SK-N-SH (cell line): ENCODE data around the gene EFNB1. TPM values are rescaled to one million over a fixed set of nuclear protein-coding genes. Genes with fewer than 3 reads are reported as not detected.

Experiments used
- CTCF ChIA-PET: fragments of 300-600, 350-600 bp; formaldehyde crosslinking; extraction: SDS; loops from one replicate; lab custom pipeline; 2021; lab: Yijun Ruan, JAX
- POLR2A ChIA-PET: fragments of 350-600 bp; sonication (Branson Sonifier 250); formaldehyde crosslinking; extraction: SDS; loops from one replicate; lab custom pipeline; 2020; ENCODE audit warnings: antibody characterized with exemption, inconsistent platforms; lab: Yijun Ruan, JAX
- DNase-seq: peaks from one replicate; pipeline ENCODE4 v3.0.0; 2012
- H2AFZ ChIP-seq: fragments of 200-600 bp; sonication (generic); 2 replicates; pipeline ENCODE4 v1.8.1; 2016; ENCODE audit warnings: antibody characterized with exemption, mild to moderate bottlenecking, low read depth
- H3F3A ChIP-seq: fragments of 200-600 bp; sonication (generic); replicated peaks from 2 replicates; pipeline ENCODE3; 2016; ENCODE audit warnings: antibody characterized with exemption, mild to moderate bottlenecking; ENCODE audit not compliant: insufficient read depth
- H3K27ac ChIP-seq, 2 experiments: fragments of 200-500 bp in 1 of 2; fragments of 200-600 bp in 1 of 2; sonication (Bioruptor generic) in 1 of 2; sonication (generic), shearing (Covaris generic) in 1 of 2; 2 replicates each; pipeline versions ENCODE4 v1.5.1 to v1.6.1; 2014 to 2016; ENCODE audit warnings: low read depth in 2 of 2, inconsistent platforms in 1 of 2, low read length in 1 of 2, mild to moderate bottlenecking in 1 of 2, mixed read lengths in 1 of 2
- H3K27me3 ChIP-seq: fragments of 200-600 bp; sonication (generic), shearing (Covaris generic); 2 replicates; pipeline ENCODE4 v1.6.1; 2016; ENCODE audit warnings: mixed run types; ENCODE audit not compliant: insufficient read depth
- H3K36me3 ChIP-seq, 2 experiments: fragments of 200-500 bp in 1 of 2; fragments of 200-600 bp in 1 of 2; sonication (Bioruptor generic) in 1 of 2; sonication (generic) in 1 of 2; replicated peaks in 1 of 2; 2 replicates each; pipeline versions ENCODE3 to v1.5.1; 2014 to 2016; ENCODE audit warnings: low read length in 1 of 2, mild to moderate bottlenecking in 1 of 2; ENCODE audit not compliant: insufficient read depth in 2 of 2, control insufficient read depth in 1 of 2
- H3K4me1 ChIP-seq, 2 experiments: fragments of 200-500 bp in 1 of 2; fragments of 200-600 bp in 1 of 2; sonication (Bioruptor generic) in 1 of 2; sonication (generic), shearing (Covaris generic) in 1 of 2; 2 replicates each; pipeline versions ENCODE4 v1.5.1 to v1.6.1; 2014 to 2016; ENCODE audit warnings: low read depth in 1 of 2, low read length in 1 of 2, mixed run types in 1 of 2; ENCODE audit not compliant: insufficient read depth in 2 of 2, control insufficient read depth in 1 of 2
- H3K4me2 ChIP-seq: fragments of 200-600 bp; sonication (generic), shearing (Covaris generic); 2 replicates; pipeline ENCODE4 v1.6.1; 2017; ENCODE audit warnings: mixed run types
- H3K4me3 ChIP-seq, 2 experiments: fragments of 200-500 bp in 1 of 2; fragments of 200-600 bp in 1 of 2; sonication (Bioruptor generic) in 1 of 2; sonication (generic), shearing (Covaris generic) in 1 of 2; 2 replicates each; pipeline versions ENCODE4 v1.5.1 to v1.8.1; 2014 to 2016; ENCODE audit warnings: low read depth in 2 of 2, inconsistent platforms in 1 of 2, low read length in 1 of 2, mild to moderate bottlenecking in 1 of 2, mixed read lengths in 1 of 2, moderate library complexity in 1 of 2
- H3K79me2 ChIP-seq: fragments of 200-600 bp; sonication (generic); 2 replicates; pipeline ENCODE4 v1.8.1; 2017; ENCODE audit warnings: mild to moderate bottlenecking; ENCODE audit not compliant: insufficient read depth
- H3K9ac ChIP-seq: fragments of 200-600 bp; sonication (generic); 2 replicates; pipeline ENCODE4 v1.6.1; 2017; ENCODE audit warnings: mixed run types
- H3K9me2 ChIP-seq: fragments of 200-600 bp; sonication (generic); 2 replicates; pipeline ENCODE4 v1.6.1; 2017; ENCODE audit warnings: mixed run types
- H3K9me3 ChIP-seq: fragments of 200-600 bp; sonication (generic); 2 replicates; pipeline ENCODE4 v1.6.1; 2017; ENCODE audit warnings: mixed run types, mild to moderate bottlenecking, moderate library complexity
- H4K20me1 ChIP-seq: fragments of 200-600 bp; sonication (generic); 2 replicates; pipeline ENCODE4 v1.6.1; 2017; ENCODE audit warnings: mild to moderate bottlenecking, mixed run types; ENCODE audit not compliant: insufficient read depth
- CHD2 ChIP-seq: fragments of 150-350 bp; IDR thresholded peaks from 2 replicates; pipeline ENCODE4 v1.6.1; 2018; ENCODE audit warnings: low read length; ENCODE audit not compliant: partially characterized antibody
- ELF1 ChIP-seq: IDR thresholded peaks from 2 replicates; pipeline ENCODE4 v1.4.0; 2012
- EP300 ChIP-seq, 2 experiments: IDR thresholded peaks; 2 replicates each; pipeline versions ENCODE4 v1.4.0 to v1.6.1; 2012; ENCODE audit warnings: borderline replicate concordance in 1 of 2, low read depth in 1 of 2, low read length in 1 of 2
- EZH2phosphoT487 ChIP-seq: fragments of 200-600 bp; sonication (generic); IDR thresholded peaks from 2 replicates; pipeline ENCODE4 v1.6.1; 2017; ENCODE audit warnings: low read depth, mixed run types, mild to moderate bottlenecking, antibody characterized with exemption, moderate library complexity, borderline replicate concordance
- FOXM1 ChIP-seq: IDR thresholded peaks from 2 replicates; pipeline ENCODE4 v1.4.0; 2012; ENCODE audit warnings: low read depth, mild to moderate bottlenecking
- GABPA ChIP-seq: IDR thresholded peaks from 2 replicates; pipeline ENCODE4 v1.4.0; 2012; ENCODE audit warnings: low read depth, mild to moderate bottlenecking
- GATA2 ChIP-seq: sonication (generic); formaldehyde crosslinking; IDR thresholded peaks from 2 replicates; pipeline ENCODE4 v1.5.0; 2020; ENCODE audit warnings: mild to moderate bottlenecking, missing genetic modification reagents
- NRF1 ChIP-seq: IDR thresholded peaks from 2 replicates; pipeline ENCODE4 v1.6.1; 2012; ENCODE audit warnings: low read depth, mild to moderate bottlenecking, low read length
- RCOR1 ChIP-seq: fragments of 150-350 bp; IDR thresholded peaks from 2 replicates; pipeline ENCODE4 v1.6.1; 2017; ENCODE audit warnings: antibody characterized with exemption, low read length
- TAF1 ChIP-seq: IDR thresholded peaks from 2 replicates; pipeline ENCODE4 v1.6.1; 2012; ENCODE audit warnings: low read depth, mild to moderate bottlenecking, low read length, moderate library complexity, borderline replicate concordance
- TCF12 ChIP-seq: IDR thresholded peaks from 2 replicates; pipeline ENCODE4 v1.4.0; 2012
- TEAD4 ChIP-seq: IDR thresholded peaks from 2 replicates; pipeline ENCODE4 v1.4.0; 2012; ENCODE audit warnings: mild to moderate bottlenecking, borderline replicate concordance; ENCODE audit not compliant: insufficient read depth
- WGBS: methylation state at CpG from one replicate; pipeline ENCODE4 v1.1.6; 2017; ENCODE audit warnings: low lambda C conversion rate; 5-methylcytosine and 5-hydroxymethylcytosine counted together
- polyA plus RNA-seq, 3 experiments: library from polyadenylated mRNA; depleted of rRNA; stranded (reverse); fragments of >200 nt; gene quantifications; 2 replicates each; pipeline ENCODE4 v1.2.3, GENCODE V29; 2012
- TF ChIP-seq, protein P1 (sequence below): IDR thresholded peaks from 2 replicates; pipeline ENCODE4; 2012
- TF ChIP-seq, protein P2 (sequence below): IDR thresholded peaks from 2 replicates; pipeline ENCODE4 v1.6.1; 2012; ENCODE audit warnings: mild to moderate bottlenecking, low read depth, low read length, moderate library complexity
- TF ChIP-seq, protein P3 (sequence below): fragments of 150-350 bp; IDR thresholded peaks from 2 replicates; pipeline ENCODE4 v1.6.1; 2016; ENCODE audit warnings: mild to moderate bottlenecking, low read depth, low read length

EFNB1 gene
- polyA plus RNA-seq, 1 of the 3 experiments (the other 2 are of a cell fraction), result 8.4 TPM

DNA sequence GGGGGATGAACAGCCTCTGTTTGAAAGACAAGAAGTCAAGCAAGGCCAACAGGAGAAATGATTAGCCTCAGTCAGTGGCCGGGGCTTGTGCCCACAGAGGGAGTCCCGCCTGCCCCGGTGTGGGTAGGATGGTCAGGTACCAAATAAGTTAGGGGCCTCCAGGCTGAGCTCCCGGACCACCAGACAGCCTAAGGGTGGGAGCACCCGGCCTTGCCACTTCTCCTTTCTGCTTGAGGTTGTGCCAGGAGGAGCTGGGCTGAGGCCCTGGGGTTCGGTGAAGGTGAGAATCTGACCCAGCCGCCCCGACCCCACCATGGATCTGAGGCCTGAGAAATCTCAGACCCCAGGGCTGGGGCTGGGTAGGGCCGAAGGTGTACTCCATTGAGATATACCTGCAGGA is 48.8 kb downstream of the EFNB1 start (continued):
- TF ChIP-seq, protein P1, sequence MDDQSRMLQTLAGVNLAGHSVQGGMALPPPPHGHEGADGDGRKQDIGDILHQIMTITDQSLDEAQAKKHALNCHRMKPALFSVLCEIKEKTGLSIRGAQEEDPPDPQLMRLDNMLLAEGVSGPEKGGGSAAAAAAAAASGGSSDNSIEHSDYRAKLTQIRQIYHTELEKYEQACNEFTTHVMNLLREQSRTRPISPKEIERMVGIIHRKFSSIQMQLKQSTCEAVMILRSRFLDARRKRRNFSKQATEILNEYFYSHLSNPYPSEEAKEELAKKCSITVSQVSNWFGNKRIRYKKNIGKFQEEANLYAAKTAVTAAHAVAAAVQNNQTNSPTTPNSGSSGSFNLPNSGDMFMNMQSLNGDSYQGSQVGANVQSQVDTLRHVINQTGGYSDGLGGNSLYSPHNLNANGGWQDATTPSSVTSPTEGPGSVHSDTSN, result no peak
- TF ChIP-seq TCF12 (no peak), FOXM1 (no peak), NRF1 (no peak), TEAD4 (no peak), TAF1 (no peak)
- TF ChIP-seq, protein P2, sequence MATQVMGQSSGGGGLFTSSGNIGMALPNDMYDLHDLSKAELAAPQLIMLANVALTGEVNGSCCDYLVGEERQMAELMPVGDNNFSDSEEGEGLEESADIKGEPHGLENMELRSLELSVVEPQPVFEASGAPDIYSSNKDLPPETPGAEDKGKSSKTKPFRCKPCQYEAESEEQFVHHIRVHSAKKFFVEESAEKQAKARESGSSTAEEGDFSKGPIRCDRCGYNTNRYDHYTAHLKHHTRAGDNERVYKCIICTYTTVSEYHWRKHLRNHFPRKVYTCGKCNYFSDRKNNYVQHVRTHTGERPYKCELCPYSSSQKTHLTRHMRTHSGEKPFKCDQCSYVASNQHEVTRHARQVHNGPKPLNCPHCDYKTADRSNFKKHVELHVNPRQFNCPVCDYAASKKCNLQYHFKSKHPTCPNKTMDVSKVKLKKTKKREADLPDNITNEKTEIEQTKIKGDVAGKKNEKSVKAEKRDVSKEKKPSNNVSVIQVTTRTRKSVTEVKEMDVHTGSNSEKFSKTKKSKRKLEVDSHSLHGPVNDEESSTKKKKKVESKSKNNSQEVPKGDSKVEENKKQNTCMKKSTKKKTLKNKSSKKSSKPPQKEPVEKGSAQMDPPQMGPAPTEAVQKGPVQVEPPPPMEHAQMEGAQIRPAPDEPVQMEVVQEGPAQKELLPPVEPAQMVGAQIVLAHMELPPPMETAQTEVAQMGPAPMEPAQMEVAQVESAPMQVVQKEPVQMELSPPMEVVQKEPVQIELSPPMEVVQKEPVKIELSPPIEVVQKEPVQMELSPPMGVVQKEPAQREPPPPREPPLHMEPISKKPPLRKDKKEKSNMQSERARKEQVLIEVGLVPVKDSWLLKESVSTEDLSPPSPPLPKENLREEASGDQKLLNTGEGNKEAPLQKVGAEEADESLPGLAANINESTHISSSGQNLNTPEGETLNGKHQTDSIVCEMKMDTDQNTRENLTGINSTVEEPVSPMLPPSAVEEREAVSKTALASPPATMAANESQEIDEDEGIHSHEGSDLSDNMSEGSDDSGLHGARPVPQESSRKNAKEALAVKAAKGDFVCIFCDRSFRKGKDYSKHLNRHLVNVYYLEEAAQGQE, result no peak
- TF ChIP-seq, all 33 proteins: peak for 0

DNA sequence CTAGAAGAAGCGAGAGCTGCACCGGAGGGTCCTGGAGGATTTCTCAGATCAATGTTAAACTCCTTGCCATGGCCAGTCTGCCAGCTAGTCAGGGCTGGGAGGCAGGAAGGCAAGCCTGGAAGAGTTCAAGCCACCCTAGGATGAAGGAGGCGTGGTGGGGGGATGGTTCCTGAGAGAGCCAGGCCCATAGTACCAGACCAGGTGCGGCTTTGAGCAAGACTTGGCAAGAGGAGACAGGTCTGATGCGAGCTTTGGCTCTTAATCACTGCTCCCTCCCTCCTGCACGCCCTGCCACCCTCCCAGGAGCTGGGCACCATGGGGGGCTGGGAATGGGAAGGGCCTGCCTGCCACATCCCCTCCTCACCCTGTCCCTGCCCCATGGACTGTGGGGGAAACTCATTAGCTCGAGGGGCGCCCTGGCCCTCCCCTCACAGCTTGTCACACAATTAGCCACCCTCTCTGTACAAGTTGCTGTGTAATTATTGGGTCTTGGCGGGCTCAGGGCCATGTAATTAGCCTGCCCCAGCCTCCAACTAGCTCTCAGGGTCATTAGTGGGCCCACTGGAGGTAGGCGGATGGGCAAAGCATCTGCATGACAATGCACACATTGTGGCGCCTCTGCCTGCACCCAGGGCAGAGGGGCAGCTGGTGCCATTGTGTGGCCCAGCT is 50.3 kb downstream of the EFNB1 start:
- Histone ChIP-seq H3K36me3 (no peaks in the 10 kb centered on the region), H2AFZ (no peak overlapping the region), H3K4me3 (no peak overlapping the region)
- no peak for DNase-seq
- 10% methylated on average over 2 of the region's 11 CpGs for WGBS
- POLR2A ChIA-PET, result interaction anchor here (1.4 kb wide), 1 partner anchor 15 kb away, joined by 3 read pairs; no protein-coding TSS in a partner anchor
- TF ChIP-seq EP300 (IDR thresholded peaks at IDR 0.05; ENCODE audit: borderline replicate concordance in 1 of 2, low read depth in 1 of 2, low read length in 1 of 2) (no peak), TEAD4 (no peak), NRF1 (no peak), GATA2 (CRISPR knock-in tag) (no peak), GABPA (no peak), ELF1 (no peak), RCOR1 (no peak), CHD2 (no peak), FOXM1 (no peak), EZH2phosphoT487 (no peak)
- TF ChIP-seq, protein P3, sequence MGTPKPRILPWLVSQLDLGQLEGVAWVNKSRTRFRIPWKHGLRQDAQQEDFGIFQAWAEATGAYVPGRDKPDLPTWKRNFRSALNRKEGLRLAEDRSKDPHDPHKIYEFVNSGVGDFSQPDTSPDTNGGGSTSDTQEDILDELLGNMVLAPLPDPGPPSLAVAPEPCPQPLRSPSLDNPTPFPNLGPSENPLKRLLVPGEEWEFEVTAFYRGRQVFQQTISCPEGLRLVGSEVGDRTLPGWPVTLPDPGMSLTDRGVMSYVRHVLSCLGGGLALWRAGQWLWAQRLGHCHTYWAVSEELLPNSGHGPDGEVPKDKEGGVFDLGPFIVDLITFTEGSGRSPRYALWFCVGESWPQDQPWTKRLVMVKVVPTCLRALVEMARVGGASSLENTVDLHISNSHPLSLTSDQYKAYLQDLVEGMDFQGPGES, result no peak
- TF ChIP-seq, protein P1, result no peak
- TF ChIP-seq, all 33 proteins: peak for 0
- no peaks in the 10 kb centered on the region for H4K20me1 ChIP-seq
- no peak overlapping the region for H3K27ac ChIP-seq
- CTCF ChIA-PET, result interaction anchor here (0.9 kb wide), 1 partner anchor 14 kb away, joined by 3 read pairs; no protein-coding TSS in a partner anchor
- no peaks in the 10 kb centered on the region for H3F3A ChIP-seq
- peaks cover 0 to 14% of the 10 kb centered on the region in 2 experiments; a peak in 1 of 4 replicates for H3K4me1 ChIP-seq
- no peaks in the 10 kb centered on the region for H3K9me3 ChIP-seq
- no peaks in the 10 kb centered on the region for H3K9me2 ChIP-seq
- no peak overlapping the region for H3K4me2 ChIP-seq
- H3K79me2 ChIP-seq, result no peaks in the 10 kb centered on the region
- peaks cover 20% of the 10 kb centered on the region; the same call in 1 of the 2 replicates for H3K27me3 ChIP-seq
- no peak overlapping the region for H3K9ac ChIP-seq
